ENCODE results near the gene MRPS25. TPM values are rescaled to one million over a fixed set of nuclear protein-coding genes. Genes with fewer than 3 reads are reported as not detected.

The MRPS25 gene
- total and polyA plus RNA-seq, 4 donors = 10.8 to 37.6 (median 29.7) TPM

DNA sequence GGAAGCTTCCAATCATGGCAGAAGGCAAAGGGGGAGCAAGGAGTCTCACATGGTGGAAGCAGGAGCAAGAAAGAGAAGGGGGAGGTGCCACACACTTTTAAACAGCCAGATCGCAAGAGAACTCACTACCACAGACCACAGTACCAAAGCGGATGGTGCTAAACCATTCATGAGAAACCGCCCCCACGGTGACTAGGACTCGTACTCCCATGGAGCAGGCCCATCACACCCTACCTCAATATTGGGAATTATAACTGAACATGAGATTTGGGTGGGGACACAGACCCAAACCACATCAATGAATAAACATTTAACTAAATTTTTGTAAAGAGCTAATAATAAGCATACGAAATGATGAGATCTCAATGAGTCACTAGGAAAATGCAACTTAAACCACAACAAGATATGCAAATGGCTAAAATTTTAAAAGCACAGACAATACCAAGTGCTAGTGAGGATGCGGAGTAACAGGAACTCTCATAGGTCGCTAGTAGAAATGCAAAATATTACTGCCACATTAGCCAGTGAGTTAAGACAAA, 10.0 kb downstream of the MRPS25 start:
- no peak for ATAC-seq (ENCODE audit: low FRiP score)
- Histone ChIP-seq H3K4me1 (ENCODE audit: control insufficient read depth in 1 of 2, insufficient read depth in 2 of 2, low read length in 2 of 2) (no peaks in the 10 kb centered on the region), H3K4me3 (ENCODE audit: low read length in 2 of 2) (no peak overlapping the region), H3K9me3 (ENCODE audit: control insufficient read depth, low read length) (no peaks in the 10 kb centered on the region), H3K36me3 (ENCODE audit: control insufficient read depth in 1 of 2, insufficient read depth in 2 of 2, low read length in 1 of 2) (peaks cover 3 to 12% of the 10 kb centered on the region in 2 donors), H3K27ac (ENCODE audit: low read depth in 1 of 2, low read length in 2 of 2) (no peak overlapping the region), H3K27me3 (ENCODE audit: control insufficient read depth in 1 of 2, insufficient read depth in 2 of 2, low read length in 1 of 2) (no peaks in the 10 kb centered on the region)
- intact Hi-C loops (cut with DNase I) = no loop called here
- no peak for DNase-seq
- 92 to 95% methylated on average over 8 of the region's 8 CpGs for WGBS, 2 donors

GRCh38 chr3:15053541-15053940, 11.6 kb downstream of the MRPS25 start:
- WGBS, 2 donors = 97 to 98% methylated on average over 4 of the region's 4 CpGs
- DNase-seq (no peak), ATAC-seq (ENCODE audit: low FRiP score) (no peak)
- no peak overlapping the region for H3K27ac ChIP-seq (ENCODE audit: low read depth in 1 of 2, low read length in 2 of 2)
- H3K9me3 ChIP-seq (ENCODE audit: control insufficient read depth, low read length) = no peaks in the 10 kb centered on the region
- intact Hi-C loops (cut with DNase I) = no loop called here
- H3K27me3 ChIP-seq (ENCODE audit: control insufficient read depth in 1 of 2, insufficient read depth in 2 of 2, low read length in 1 of 2) = no peaks in the 10 kb centered on the region
- H3K4me1 ChIP-seq (ENCODE audit: control insufficient read depth in 1 of 2, insufficient read depth in 2 of 2, low read length in 2 of 2) = no peaks in the 10 kb centered on the region
- peaks cover 4 to 9% of the 10 kb centered on the region in 2 donors for H3K36me3 ChIP-seq (ENCODE audit: control insufficient read depth in 1 of 2, insufficient read depth in 2 of 2, low read length in 1 of 2)
- H3K4me3 ChIP-seq (ENCODE audit: low read length in 2 of 2) = no peak overlapping the region

DNA sequence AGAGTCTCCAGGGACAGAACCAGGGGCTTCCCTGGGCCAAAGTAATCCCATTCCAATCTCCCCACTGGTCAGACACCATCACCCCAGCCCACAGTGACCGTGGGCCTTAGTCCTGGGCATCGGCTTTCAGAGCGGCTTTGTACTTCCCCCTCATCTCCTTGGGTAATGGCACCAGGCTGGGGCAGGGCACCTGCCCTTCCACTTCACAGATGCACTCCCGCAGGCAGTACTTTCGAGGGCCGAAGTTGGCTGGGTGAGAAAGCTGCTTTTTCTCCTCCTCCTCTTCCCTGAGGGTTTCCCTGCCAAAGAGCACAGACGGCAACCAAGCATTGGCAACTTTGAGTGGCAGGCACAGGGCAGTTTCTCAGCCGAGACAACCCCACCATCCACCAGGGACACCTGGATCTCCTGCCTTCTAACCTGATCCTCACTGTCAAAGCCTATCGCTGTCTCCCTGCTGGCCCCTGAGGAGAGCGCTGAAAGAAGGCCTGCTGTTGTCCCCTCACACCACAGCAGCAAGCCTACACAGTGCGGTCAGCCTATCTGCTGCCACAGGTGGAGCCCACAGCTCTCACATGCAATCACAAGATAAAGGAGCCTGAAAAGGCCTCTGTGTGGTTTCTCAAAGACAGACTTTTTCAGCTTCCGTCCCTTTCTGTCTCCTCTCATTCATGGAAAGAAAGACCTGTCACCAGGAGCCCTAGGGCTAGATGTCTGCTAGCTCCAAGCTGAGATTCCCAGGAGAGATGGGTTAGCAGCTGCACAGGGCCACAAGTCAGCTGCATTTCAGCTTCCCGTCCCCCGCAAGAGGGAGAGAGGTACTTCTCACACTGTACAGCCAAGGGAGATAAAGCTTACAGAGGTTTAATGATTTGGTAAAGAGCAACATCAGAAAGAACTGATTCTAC, 12.5 kb downstream of the MRPS25 start:
- peaks cover 2 to 9% of the 10 kb centered on the region in 2 donors for H3K36me3 ChIP-seq (ENCODE audit: control insufficient read depth in 1 of 2, insufficient read depth in 2 of 2, low read length in 1 of 2)
- ATAC-seq (ENCODE audit: low FRiP score) (no peak), DNase-seq (no peak)
- 90 to 91% methylated on average over 14 of the region's 14 CpGs for WGBS, 2 donors
- no peaks in the 10 kb centered on the region for H3K9me3 ChIP-seq (ENCODE audit: control insufficient read depth, low read length)
- no peaks in the 10 kb centered on the region for H3K27me3 ChIP-seq (ENCODE audit: control insufficient read depth in 1 of 2, insufficient read depth in 2 of 2, low read length in 1 of 2)
- H3K4me1 ChIP-seq (ENCODE audit: control insufficient read depth in 1 of 2, insufficient read depth in 2 of 2, low read length in 2 of 2) = no peaks in the 10 kb centered on the region
- H3K27ac ChIP-seq (ENCODE audit: low read depth in 1 of 2, low read length in 2 of 2) = no peak overlapping the region
- intact Hi-C loops (cut with DNase I) = no loop called here
- no peak overlapping the region for H3K4me3 ChIP-seq (ENCODE audit: low read length in 2 of 2)

DNA sequence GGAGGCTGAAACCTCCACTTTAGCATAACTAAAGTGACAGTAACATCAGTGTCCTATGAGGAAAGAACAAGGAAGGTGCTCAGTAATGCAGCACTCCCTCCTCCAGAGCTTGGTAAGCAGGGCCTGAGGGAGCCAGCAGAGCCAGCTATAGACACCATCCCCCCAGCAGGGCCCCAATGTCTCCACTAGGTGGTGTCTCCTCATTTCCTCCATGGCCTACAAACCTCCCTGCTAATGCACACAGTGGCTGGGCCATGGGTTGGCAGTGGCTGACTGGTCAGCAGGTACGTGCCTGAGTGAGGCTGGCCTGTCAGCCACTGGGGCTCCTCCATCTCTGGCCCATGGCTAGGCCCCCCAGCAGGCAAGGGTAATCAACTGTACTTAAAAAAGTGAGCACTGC, 13.6 kb downstream of the MRPS25 start:
- no peak for ATAC-seq (ENCODE audit: low FRiP score)
- Histone ChIP-seq H3K27me3 (ENCODE audit: control insufficient read depth in 1 of 2, insufficient read depth in 2 of 2, low read length in 1 of 2) (no peaks in the 10 kb centered on the region), H3K27ac (ENCODE audit: low read depth in 1 of 2, low read length in 2 of 2) (no peak overlapping the region), H3K36me3 (ENCODE audit: control insufficient read depth in 1 of 2, insufficient read depth in 2 of 2, low read length in 1 of 2) (peaks cover 2 to 8% of the 10 kb centered on the region in 2 donors), H3K9me3 (ENCODE audit: control insufficient read depth, low read length) (no peaks in the 10 kb centered on the region), H3K4me3 (ENCODE audit: low read length in 2 of 2) (no peak overlapping the region), H3K4me1 (ENCODE audit: control insufficient read depth in 1 of 2, insufficient read depth in 2 of 2, low read length in 2 of 2) (no peaks in the 10 kb centered on the region)
- 57 to 77% methylated on average over 1 of the region's 1 CpG for WGBS, 2 donors
- intact Hi-C loops (cut with DNase I) = no loop called here
- no peak for DNase-seq

- 86 to 92% methylated on average over 3 of the region's 3 CpGs for WGBS, 2 donors
- DNase-seq (no peak), ATAC-seq (ENCODE audit: low FRiP score) (no peak)
- Histone ChIP-seq H3K4me1 (ENCODE audit: control insufficient read depth in 1 of 2, insufficient read depth in 2 of 2, low read length in 2 of 2) (no peaks in the 10 kb centered on the region), H3K9me3 (ENCODE audit: control insufficient read depth, low read length) (no peaks in the 10 kb centered on the region), H3K27ac (ENCODE audit: low read depth in 1 of 2, low read length in 2 of 2) (no peak overlapping the region), H3K36me3 (ENCODE audit: control insufficient read depth in 1 of 2, insufficient read depth in 2 of 2, low read length in 1 of 2) (peaks cover 2 to 6% of the 10 kb centered on the region in 2 donors), H3K4me3 (ENCODE audit: low read length in 2 of 2) (no peak overlapping the region), H3K27me3 (ENCODE audit: control insufficient read depth in 1 of 2, insufficient read depth in 2 of 2, low read length in 1 of 2) (no peaks in the 10 kb centered on the region)
- intact Hi-C loops (cut with DNase I) = no loop called here
Measured at GRCh38 chr3:15050405-15051092, 14.6 kb downstream of the MRPS25 start.

DNA sequence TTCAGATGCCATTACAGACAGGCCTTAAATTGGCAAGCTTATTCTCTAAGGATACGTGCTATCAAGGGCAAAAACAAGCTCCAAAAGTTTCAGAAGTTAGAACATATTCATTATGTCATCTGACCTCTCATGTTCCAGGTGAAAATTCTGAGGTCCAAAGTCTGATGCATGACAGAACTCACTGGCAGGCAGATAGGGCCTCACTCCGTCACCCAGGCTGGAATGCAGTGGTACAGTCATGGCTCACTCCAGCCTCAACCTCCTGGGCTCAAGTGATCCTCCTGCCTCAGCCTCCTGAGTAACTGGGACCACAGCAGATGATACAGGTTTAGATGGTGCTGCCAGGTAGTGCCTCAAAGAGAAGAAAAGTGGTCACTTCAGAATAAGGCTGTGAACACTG, 15.5 kb downstream of the MRPS25 start:
- ATAC-seq (ENCODE audit: low FRiP score) = no peak
- Histone ChIP-seq H3K36me3 (ENCODE audit: control insufficient read depth in 1 of 2, insufficient read depth in 2 of 2, low read length in 1 of 2) (peaks cover 2 to 7% of the 10 kb centered on the region in 2 donors), H3K4me1 (ENCODE audit: control insufficient read depth in 1 of 2, insufficient read depth in 2 of 2, low read length in 2 of 2) (no peaks in the 10 kb centered on the region), H3K27ac (ENCODE audit: low read depth in 1 of 2, low read length in 2 of 2) (no peak overlapping the region), H3K9me3 (ENCODE audit: control insufficient read depth, low read length) (no peaks in the 10 kb centered on the region), H3K4me3 (ENCODE audit: low read length in 2 of 2) (no peak overlapping the region), H3K27me3 (ENCODE audit: control insufficient read depth in 1 of 2, insufficient read depth in 2 of 2, low read length in 1 of 2) (no peaks in the 10 kb centered on the region)
- WGBS, 2 donors = 54 to 72% methylated on average over 2 of the region's 2 CpGs
- intact Hi-C loops (cut with DNase I) = no loop called here
- no peak for DNase-seq

DNA sequence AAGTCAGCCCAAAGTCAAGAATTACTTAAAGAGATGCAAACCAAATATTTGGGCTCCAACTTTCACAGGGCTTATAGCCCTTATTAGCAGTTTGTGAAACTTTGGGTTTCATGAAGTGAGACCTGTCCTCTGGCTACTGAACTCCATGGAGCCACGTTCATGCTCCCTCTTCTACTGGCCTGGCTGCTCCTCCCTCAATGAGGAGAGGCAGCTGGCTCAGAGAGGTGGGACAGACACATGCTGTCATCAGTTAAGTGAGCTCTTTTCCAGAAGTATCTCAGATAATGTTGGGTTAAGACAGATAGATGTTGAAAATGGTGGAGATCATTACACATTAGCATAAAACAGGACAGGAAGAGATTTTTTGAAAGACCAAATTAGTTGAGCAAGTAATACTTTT, 19.4 kb downstream of the MRPS25 start:
- WGBS, 2 donors = 67 to 73% methylated on average over 1 of the region's 1 CpG
- Histone ChIP-seq H3K9me3 (ENCODE audit: control insufficient read depth, low read length) (no peaks in the 10 kb centered on the region), H3K4me1 (ENCODE audit: control insufficient read depth in 1 of 2, insufficient read depth in 2 of 2, low read length in 2 of 2) (no peaks in the 10 kb centered on the region)

DNA sequence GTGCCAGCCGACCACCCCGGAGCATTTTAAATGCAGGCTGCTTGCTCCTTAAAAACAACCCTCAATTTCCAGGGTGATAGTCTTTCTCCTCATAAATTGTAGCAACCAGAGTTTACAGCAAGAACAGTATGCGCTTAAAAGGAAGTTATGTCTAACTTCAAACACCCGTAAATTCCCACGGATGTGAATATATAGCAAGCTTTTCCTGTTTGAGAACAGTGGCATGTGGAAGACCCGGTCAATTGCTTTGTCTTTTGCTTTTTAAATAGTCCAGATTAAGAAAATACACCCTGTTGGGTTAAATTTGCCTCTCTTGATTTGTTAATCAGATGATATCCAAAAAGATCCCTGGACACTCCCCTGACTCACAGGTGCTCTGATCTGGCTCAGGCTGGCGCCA, 20.8 kb downstream of the MRPS25 start:
- H3K4me3 ChIP-seq (ENCODE audit: low read length in 2 of 2) = no peak overlapping the region
- no peak for DNase-seq
- ATAC-seq (ENCODE audit: low FRiP score) = no peak
- WGBS, 2 donors = 83 to 88% methylated on average over 7 of the region's 7 CpGs
- peaks cover 3 to 6% of the 10 kb centered on the region in 2 donors for H3K36me3 ChIP-seq (ENCODE audit: control insufficient read depth in 1 of 2, insufficient read depth in 2 of 2, low read length in 1 of 2)
- H3K4me1 ChIP-seq (ENCODE audit: control insufficient read depth in 1 of 2, insufficient read depth in 2 of 2, low read length in 2 of 2) = no peaks in the 10 kb centered on the region
- no peak overlapping the region for H3K27ac ChIP-seq (ENCODE audit: low read depth in 1 of 2, low read length in 2 of 2)
- intact Hi-C loops (cut with DNase I) = no loop called here
- H3K27me3 ChIP-seq (ENCODE audit: control insufficient read depth in 1 of 2, insufficient read depth in 2 of 2, low read length in 1 of 2) = no peaks in the 10 kb centered on the region
- no peaks in the 10 kb centered on the region for H3K9me3 ChIP-seq (ENCODE audit: control insufficient read depth, low read length)

More for the DNA sequence above, 19.4 kb downstream of the MRPS25 start:
- intact Hi-C loops (cut with DNase I) = no loop called here
- no peak overlapping the region for H3K4me3 ChIP-seq (ENCODE audit: low read length in 2 of 2)
- peaks cover 5 to 6% of the 10 kb centered on the region in 2 donors for H3K36me3 ChIP-seq (ENCODE audit: control insufficient read depth in 1 of 2, insufficient read depth in 2 of 2, low read length in 1 of 2)
- no peaks in the 10 kb centered on the region for H3K27me3 ChIP-seq (ENCODE audit: control insufficient read depth in 1 of 2, insufficient read depth in 2 of 2, low read length in 1 of 2)
- H3K27ac ChIP-seq (ENCODE audit: low read depth in 1 of 2, low read length in 2 of 2) = no peak overlapping the region
- DNase-seq = no peak
- ATAC-seq (ENCODE audit: low FRiP score) = no peak
